Measurements from ENCODE around the gene NCAPD3. TPM values are rescaled to one million over a fixed set of nuclear protein-coding genes. Genes with fewer than 3 reads are reported as not detected.
A peak's percentile ranks its signal among the peaks of the same experiment; 100 is the strongest.
"Not testable (repeated sequence)": the region's sequence is repeated elsewhere in the genome, so short reads cannot be mapped to it uniquely, and the experiment has no call there.

Gene NCAPD3
- total RNA-seq, 1 experiment from 2014 or later = 38.9 TPM

GRCh38 chr11:134226806-134227325 is 3.1 kb upstream of the NCAPD3 start:
- DNase-seq (ENCODE audit: low read depth) = peak; percentile 9

DNA sequence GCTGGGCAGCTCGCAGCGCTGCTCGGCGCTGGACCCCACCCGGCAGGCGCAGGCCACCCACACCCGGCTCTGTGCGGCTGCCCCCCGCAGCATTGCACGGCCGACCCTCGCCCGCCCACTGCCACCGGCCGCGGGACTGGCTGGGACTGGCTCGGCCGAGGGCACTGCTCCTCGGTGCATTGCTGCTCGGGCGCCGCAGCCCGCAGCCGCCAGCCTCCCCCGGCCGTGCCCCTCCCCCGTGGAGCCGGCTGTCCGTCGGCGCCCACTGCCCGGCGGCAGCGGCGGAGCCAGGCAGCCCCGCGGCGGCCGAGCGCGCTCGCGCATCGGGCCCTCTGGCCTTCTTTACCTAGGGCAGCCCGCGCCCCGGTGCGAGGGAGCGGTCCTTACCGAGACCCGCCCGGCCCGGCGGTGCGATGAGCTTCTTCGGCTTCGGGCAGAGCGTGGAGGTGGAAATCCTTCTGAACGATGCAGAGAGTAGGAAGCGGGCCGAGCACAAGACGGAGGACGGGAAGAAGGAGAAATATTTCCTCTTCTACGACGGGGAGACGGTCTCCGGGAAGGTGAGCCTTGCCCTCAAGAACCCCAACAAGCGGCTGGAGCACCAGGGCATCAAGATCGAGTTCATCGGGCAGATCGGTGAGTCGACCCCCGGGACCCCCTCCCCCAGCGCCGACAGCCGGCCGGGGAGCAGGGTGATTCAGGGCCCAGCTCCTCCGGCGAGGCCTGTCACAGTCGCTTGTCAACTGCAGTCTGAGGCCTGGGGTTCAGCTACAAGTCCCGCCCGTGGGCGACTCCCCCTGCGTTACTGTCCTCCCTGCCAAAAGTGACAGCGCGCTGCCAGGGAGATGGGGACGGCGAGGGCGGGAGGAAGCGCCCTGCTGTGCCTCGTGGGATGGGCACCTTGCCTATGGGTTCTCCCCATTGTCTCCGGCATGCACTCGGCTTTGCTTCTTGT is 1.2 kb upstream of the NCAPD3 start:
- peak; percentile 19 for DNase-seq (ENCODE audit: low read depth)

DNA sequence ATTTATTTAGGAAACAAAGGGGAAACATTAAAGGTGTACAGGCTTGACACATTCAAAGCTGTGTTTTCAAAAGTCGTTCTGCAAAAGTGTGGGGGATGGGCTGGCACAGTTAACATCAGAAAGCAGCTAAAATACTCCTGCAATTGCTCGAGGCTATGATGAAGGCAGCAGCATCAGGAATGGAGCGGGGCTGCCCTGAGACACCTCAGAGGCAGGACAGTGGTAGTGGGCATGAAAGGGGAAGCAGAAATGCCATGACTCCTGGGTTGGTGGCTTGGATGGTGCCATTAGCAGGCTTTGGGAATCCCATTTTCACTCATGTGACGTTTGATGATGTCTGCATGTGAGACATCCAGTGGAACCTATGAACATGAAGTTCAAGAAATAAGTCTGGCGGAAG is 646 bp downstream of the NCAPD3 start:
- peak; percentile 9 for DNase-seq (ENCODE audit: low read depth)

DNA sequence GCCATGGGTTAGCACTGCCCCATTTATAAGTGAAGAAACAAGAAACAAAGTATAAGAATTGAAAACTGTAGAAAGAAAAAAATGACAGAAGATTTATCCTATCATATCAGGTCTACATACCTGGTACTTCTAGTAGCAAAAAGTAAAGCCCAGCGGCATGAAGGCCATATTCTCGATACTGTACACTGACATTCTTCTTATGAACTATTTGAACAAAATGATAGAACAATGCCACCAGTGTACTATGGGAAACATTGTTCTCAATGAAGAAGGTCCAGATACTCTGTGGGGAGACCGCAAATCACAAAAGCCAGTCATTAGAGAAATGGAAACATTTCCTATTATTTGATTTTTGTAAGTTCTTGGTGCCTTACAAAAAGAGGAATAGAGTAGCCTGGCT is 7.0 kb downstream of the NCAPD3 start:
- no peak for DNase-seq (ENCODE audit: low read depth)

DNA sequence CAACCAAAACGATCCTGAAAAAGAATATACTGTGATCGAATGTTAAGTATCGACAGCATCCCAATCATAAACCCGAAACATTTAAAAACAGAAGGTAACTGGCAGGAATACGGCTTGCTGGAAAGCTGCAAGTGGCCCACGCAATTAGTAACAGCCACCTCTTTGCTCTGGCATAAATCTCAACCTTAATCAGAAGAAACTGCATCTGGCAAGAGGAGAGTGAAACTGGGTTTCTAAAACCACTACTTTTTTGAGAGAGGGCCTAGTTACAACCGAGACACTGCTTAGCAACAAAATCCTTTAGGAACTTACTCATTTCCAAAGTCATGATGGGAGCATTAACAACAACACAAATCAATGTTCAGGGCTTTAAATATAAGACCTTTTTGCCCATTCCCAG is 7.9 kb downstream of the NCAPD3 start:
- DNase-seq (ENCODE audit: low read depth) = no peak

DNA sequence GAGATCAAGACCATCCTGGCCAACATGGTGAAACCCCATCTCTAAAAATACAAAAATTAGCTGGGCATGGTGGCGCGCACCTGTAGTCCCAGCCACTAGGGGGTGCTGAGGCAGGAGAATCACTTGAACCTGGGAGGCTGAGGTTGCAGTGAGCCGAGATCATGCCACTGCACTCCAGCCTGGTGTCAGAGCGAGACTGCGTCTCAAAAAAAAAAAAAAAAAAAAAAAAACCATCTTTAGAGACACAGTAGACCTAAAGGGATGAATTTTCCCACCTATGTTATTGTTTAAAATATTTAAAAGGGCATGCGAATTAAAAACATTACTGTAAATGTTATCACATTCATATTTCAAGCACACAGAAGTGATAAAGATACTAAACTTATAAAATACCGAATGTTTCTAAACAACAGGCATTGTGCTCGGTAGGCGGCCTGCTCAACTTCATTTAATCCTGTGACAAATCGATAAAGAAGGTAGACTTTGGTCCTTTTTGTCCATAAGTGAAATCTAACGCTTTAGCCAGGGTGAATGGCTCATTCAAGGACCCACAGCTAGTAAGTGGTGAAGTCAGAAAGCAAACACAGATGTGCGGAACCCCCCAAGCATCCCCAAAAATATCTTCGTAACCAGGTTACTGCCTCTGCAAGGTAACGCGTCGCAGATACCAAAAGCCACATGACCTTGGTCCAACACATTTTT is 16.1 kb downstream of the NCAPD3 start:
- DNase-seq (ENCODE audit: low read depth) = peak; percentile 14

DNA sequence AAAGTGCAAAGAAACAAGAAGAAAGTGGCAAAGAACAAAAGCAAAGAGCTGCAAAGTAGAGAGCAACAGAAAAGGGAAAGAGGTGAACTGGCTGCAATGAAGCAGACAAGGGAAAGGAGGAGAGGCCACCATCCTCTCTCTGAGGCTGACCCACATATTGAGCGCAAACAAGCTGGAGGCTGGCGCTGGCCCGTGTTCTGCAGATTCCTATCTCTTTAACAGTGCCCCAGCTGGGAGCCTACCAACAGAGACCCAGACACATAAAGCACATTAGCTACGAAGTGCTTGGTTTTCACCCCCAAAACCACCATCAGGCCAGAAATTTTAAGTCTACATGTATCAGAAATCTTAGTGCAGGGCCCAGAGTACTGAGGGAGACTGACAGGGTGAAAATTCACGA is 17.6 kb downstream of the NCAPD3 start:
- DNase-seq (ENCODE audit: low read depth) = no peak

- no peak for DNase-seq (ENCODE audit: low read depth)
Observed at GRCh38 chr11:134205729-134206128, 18.0 kb downstream of the NCAPD3 start.

GRCh38 chr11:134202661-134203060 is 21.1 kb downstream of the NCAPD3 start:
- DNase-seq (ENCODE audit: low read depth) = peak; percentile 46

DNA sequence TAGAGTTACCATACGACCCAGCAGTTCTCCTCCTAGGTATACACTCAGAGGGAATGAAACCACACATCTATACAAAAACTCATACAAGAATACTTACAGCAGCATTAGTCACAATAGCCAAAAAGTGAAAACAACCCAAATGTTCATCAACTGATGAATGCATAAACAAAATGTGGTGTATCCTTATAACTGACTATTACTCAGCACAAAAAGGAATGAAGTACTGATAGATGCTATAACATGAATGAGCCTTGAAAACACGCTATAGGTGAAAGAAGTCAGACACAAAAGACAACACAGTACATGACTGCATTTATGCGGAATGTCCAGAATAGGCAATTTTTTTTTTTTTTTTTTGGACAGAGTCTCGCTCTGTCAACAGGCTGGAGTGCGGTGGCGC is 23.1 kb downstream of the NCAPD3 start:
- no peak for DNase-seq (ENCODE audit: low read depth)

GRCh38 chr11:134199531-134199930 is 24.2 kb downstream of the NCAPD3 start:
- no peak for DNase-seq (ENCODE audit: low read depth)

DNA sequence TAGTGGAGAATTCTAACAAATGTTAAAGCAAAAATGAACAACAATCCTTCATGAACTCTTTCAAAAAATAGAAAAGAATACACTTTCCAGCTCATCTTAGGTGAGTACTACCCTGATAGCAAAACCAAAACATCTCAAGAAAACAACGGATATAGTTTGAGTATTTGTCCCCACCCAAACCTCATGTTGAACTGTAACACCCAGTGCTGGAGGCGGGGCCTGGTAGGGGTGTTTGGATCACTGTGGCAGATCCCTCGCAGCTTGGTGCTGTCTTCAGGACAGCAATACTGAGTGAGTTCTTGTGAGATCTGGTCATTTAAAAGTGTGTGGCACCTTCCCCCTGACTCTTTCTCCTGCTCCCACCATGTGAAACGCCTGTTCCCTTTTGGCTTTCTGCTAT is 27.0 kb downstream of the NCAPD3 start:
- no peak for DNase-seq (ENCODE audit: low read depth)

- DNase-seq (ENCODE audit: low read depth) = not testable (repeated sequence)
Observed at GRCh38 chr11:134188092-134188491, 35.7 kb downstream of the NCAPD3 start.

DNA sequence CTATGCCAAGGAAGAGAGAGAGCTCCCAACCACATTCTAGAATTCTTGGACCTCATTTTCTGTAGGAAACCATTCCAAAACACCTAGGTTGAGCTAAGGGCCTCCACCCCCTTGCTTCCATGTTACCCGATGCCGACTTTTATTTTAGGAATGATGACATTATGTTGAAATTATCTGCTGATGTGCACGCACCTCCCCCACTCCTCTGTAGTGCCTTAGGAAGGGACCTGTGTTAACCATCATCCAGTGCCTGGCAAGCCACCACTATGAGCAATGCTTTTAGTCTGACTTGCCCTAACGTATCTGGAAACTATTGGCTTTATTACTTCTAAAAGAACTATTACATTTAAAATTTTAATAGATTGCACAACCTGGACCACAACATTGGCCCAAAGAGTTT is 42.1 kb downstream of the NCAPD3 start:
- DNase-seq (ENCODE audit: low read depth) = no peak

GRCh38 chr11:134178032-134178674 is 45.6 kb downstream of the NCAPD3 start:
- DNase-seq (ENCODE audit: low read depth) = no peak

GRCh38 chr11:134176284-134176683 is 47.5 kb downstream of the NCAPD3 start:
- DNase-seq (ENCODE audit: low read depth) = no peak

DNA sequence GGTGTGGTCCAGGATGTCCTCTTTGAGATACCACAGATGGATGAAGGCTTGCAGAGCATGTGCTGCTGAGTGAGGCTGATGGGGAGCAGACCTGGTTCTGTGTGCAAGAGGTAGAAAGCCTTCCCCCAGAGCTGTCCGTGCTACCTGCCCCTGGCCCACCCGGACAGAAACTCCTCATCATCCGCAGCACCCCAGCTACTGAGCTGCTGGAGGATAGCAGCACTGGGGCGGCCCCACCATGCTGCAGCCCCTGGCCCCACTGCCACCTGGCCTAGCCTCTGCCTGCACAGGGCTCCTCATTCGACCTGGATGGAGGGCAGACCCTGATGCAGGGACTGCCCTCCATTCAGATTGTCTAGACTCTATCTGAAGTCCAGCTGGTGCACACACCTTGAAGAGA is 50.5 kb downstream of the NCAPD3 start:
- DNase-seq (ENCODE audit: low read depth) = no peak

DNA sequence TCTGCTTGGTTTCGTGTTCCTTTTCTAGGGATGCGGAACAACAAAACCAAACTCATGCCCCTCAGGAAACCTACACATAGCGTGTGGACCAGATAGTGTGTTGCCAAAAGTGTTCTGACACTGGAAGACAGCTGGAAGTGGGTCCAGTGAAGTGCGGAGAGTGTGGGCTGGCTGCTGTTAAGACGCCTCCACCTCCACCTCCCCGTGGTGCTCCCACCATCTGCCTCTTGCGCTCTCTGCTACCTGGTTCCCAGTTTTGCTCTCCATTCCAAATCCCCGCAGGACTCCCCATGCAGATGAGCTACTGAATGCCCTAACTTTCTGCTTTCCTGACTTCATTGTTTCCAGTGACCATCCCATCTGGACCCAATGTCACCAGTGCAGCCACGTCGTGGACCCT is 51.8 kb downstream of the NCAPD3 start:
- DNase-seq (ENCODE audit: low read depth) = no peak

DNA sequence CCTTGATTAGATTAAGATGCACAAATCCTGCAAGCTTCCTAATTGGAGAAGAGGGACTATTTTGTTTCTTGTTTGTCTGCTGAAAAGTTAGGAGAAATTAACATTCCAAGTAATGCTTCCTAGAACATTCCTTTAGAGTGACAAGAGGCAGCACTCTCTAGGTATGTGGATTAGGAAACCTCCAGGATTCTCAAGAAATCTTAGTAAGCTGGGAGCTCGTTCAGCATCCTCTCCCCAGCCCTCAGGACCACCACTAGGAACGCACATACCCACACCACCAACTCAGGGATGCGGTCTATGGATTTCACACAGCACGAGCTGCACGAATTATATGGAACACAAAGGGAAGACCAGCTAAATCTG is 52.9 kb downstream of the NCAPD3 start:
- peak; percentile 10 for DNase-seq (ENCODE audit: low read depth)

- DNase-seq (ENCODE audit: low read depth) = no peak
Observed at GRCh38 chr11:134170177-134170918, 53.4 kb downstream of the NCAPD3 start.
